CD4-positive, alpha-beta T cell treated with Interleukin-1 beta for 1 hour (primary cell): ENCODE results near the gene DCAF10.

Experiments
- DNase-seq, 2 donors: peaks; one replicate each; pipeline ENCODE4 v3.0.0-alpha.2; 2020 to 2022

The DCAF10 gene

GRCh38 chr9:37910271-37910670, 109.7 kb downstream of the DCAF10 start:
- DNase-seq, result no peak

GRCh38 chr9:37911271-37911681, 110.7 kb downstream of the DCAF10 start:
- peak in 1 of 2 donors; percentile 16 for DNase-seq

- peak; percentile 81 to 82 for DNase-seq
These were observed 113.0 kb downstream of the DCAF10 start for GRCh38 chr9:37913480-37914153.

GRCh38 chr9:37914154-37914551, 113.6 kb downstream of the DCAF10 start:
- DNase-seq, result no peak

GRCh38 chr9:37914701-37915358, 114.2 kb downstream of the DCAF10 start:
- no peak for DNase-seq

- DNase-seq, result no peak
These were observed 115.4 kb downstream of the DCAF10 start for GRCh38 chr9:37915911-37916470.

- DNase-seq, result no peak
These were observed 116.1 kb downstream of the DCAF10 start for GRCh38 chr9:37916471-37917312.
